Right lobe of liver (tissue), 6 donors: ENCODE data around the gene RCOR1. TPM values are rescaled to one million over a fixed set of nuclear protein-coding genes. Genes with fewer than 3 reads are reported as not detected.

Experiments used
- ATAC-seq, 4 donors: fragments of 200-7000 bp; cut with Tn5 transposase; one replicate each; pipeline ENCODE4 v1.9.1; 2020; ENCODE audit warnings: mild to moderate bottlenecking in 4 of 4, moderate library complexity in 4 of 4
- DNase-seq, 3 donors: peaks; one replicate each; pipeline ENCODE4 v3.0.0-alpha.2; 2020
- H3K27ac ChIP-seq, 3 donors: fragments of 200-600 bp; one replicate each; pipeline ENCODE4 v1.8.0; 2022
- H3K27me3 ChIP-seq, 2 donors: fragments of 200-600 bp; one replicate each; pipeline ENCODE4 v1.8.0; 2022
- H3K36me3 ChIP-seq, 4 donors: fragments of 200-600 bp; sonication (generic) in 1 of 4; one replicate each; pipeline versions ENCODE4 v1.5.1 to v1.8.0; 2017 to 2022; ENCODE audit warnings: control low read depth in 1 of 4
- H3K4me1 ChIP-seq, 4 donors: fragments of 200-600 bp; sonication (generic) in 1 of 4; one replicate each; pipeline versions ENCODE4 v1.5.1 to v1.8.0; 2017 to 2022; ENCODE audit warnings: control low read depth in 1 of 4
- H3K4me3 ChIP-seq, 3 donors: fragments of 200-600 bp; one replicate each; pipeline ENCODE4 v1.8.0; 2022
- H3K9me3 ChIP-seq, 4 donors: fragments of 200-600 bp; sonication (generic) in 1 of 4; one replicate each; pipeline versions ENCODE4 v1.5.1 to v1.8.0; 2017 to 2022; ENCODE audit warnings: control low read depth in 1 of 4
- POLR2A ChIP-seq: fragments of 450-650 bp; IDR thresholded peaks from one replicate; pipeline ENCODE4 v1.6.1; 2017; ENCODE audit warnings: antibody characterized with exemption, mild to moderate bottlenecking
- WGBS: methylation state at CpG from one replicate; pipeline ENCODE4 v1.1.6; 2018; ENCODE audit warnings: low coverage, low lambda C conversion rate; ENCODE audit not compliant: insufficient coverage; ENCODE audit errors: missing lambda C conversion rate; 5-methylcytosine and 5-hydroxymethylcytosine counted together
- intact Hi-C, 2 donors: fragments of 100-400 bp; cut with DNase I; formaldehyde crosslinking; loops; one replicate each; pipeline versions ENCODE4 v1.11.2 to v1.14.1; 2022
- total RNA-seq, 6 experiments: library from RNA; depleted of rRNA in 2 of 6; stranded (reverse); fragments of >200 nt in 2 of 6; fragmentation: NEBNext Ultra II Directional in 3 of 6; extraction: Animal tissue kit (Norgen Biotek cat#: 25700) in 3 of 6; gene quantifications; one replicate each; pipeline versions ENCODE4 v1.1.0 to v1.2.4, GENCODE V29; 2016 to 2023
- TF ChIP-seq, protein P1 (sequence below), 4 donors: fragments of 200-600 bp in 3 of 4; fragments of 450-650 bp in 1 of 4; IDR thresholded peaks; one replicate each; pipeline versions ENCODE4 v1.5.1 to v1.8.0; 2016 to 2022; ENCODE audit warnings: antibody characterized with exemption in 4 of 4, mild to moderate bottlenecking in 2 of 4
- donor health status: DM: no; HTN: yes; CAD: no.
- donor health status: DM: no; HTN: no; CAD: no.
- donor health status: DM: no; HTN: no; CAD: no.
- donor health status: DM: no; HTN: yes; CAD: no.
- donor health status: DM: no; HTN: yes; CAD: no.

The RCOR1 gene
- total RNA-seq, 6 experiments from 2014 or later, result 7.5 to 14.1 (median 8.7) TPM

DNA sequence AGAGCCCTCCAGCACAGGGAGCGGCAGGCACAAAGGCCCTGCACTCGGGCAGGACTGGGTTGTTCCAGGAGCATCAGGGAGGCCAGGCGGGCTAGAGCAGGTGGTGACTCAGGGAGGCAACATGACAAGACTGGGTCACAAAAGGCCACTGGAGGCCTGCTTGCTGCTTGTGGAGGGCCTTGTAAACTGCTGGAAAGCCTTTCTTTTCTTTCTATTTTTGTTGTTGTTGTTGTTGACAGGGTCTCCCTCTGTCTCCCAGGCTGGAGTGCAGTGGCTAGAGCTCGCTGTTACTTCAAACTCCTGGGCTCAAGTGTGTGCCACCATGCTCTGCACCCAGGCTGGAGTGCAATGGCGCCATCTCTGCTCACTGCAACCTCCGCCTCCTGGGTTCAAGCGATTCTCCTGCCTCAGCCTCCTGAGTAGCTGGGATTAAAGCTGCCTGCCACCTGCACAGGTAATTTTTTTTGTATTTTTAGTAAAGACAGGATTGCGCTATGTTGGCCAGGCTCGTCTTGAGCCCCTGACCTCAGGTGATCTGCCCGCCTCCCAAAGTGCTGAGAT lies 11.8 kb upstream of the RCOR1 start:
- DNase-seq (no peak), ATAC-seq (no peak)
- no peaks in the 10 kb centered on the region for H3K36me3 ChIP-seq
- H3K9me3 ChIP-seq, result no peaks in the 10 kb centered on the region
- intact Hi-C loops, result no loop called here
- TF ChIP-seq POLR2A, result no peak
- TF ChIP-seq, protein P1, sequence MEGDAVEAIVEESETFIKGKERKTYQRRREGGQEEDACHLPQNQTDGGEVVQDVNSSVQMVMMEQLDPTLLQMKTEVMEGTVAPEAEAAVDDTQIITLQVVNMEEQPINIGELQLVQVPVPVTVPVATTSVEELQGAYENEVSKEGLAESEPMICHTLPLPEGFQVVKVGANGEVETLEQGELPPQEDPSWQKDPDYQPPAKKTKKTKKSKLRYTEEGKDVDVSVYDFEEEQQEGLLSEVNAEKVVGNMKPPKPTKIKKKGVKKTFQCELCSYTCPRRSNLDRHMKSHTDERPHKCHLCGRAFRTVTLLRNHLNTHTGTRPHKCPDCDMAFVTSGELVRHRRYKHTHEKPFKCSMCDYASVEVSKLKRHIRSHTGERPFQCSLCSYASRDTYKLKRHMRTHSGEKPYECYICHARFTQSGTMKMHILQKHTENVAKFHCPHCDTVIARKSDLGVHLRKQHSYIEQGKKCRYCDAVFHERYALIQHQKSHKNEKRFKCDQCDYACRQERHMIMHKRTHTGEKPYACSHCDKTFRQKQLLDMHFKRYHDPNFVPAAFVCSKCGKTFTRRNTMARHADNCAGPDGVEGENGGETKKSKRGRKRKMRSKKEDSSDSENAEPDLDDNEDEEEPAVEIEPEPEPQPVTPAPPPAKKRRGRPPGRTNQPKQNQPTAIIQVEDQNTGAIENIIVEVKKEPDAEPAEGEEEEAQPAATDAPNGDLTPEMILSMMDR (IDR thresholded peaks at IDR 0.05), result no peak
- no peak overlapping the region for H3K4me3 ChIP-seq
- no peaks in the 10 kb centered on the region for H3K4me1 ChIP-seq
- no peaks in the 10 kb centered on the region for H3K27me3 ChIP-seq
- H3K27ac ChIP-seq, result no peak overlapping the region
- 88% methylated on average over 7 of the region's 10 CpGs for WGBS

DNA sequence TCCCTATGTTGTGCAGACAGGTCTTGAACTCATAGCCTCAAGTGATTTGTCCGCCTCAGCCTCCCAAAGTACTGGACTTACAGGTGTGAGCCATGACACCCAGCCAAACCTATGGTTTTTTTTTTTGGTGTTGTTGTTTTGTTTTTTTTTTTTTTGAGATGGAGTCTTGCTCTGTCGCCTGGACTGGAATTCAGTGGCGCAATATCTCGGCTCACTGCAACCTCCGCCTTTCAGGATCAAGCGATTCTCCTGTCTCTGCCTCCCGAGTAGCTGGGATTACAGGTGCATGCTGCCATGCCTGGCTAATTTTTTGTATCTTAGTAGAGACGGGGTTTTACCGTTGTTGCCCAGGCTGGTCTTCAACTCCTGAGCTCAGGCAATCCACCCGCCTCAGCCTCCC lies 11.3 kb upstream of the RCOR1 start:
- Histone ChIP-seq H3K27ac (no peak overlapping the region), H3K9me3 (no peaks in the 10 kb centered on the region), H3K36me3 (no peaks in the 10 kb centered on the region), H3K27me3 (no peaks in the 10 kb centered on the region), H3K4me3 (no peak overlapping the region), H3K4me1 (no peaks in the 10 kb centered on the region)
- TF ChIP-seq, protein P1 (IDR thresholded peaks at IDR 0.05), result no peak
- no peak for TF ChIP-seq POLR2A
- no peak for DNase-seq
- WGBS, result 90% methylated on average over 7 of the region's 10 CpGs
- intact Hi-C loops, result no loop called here
- no peak for ATAC-seq

DNA sequence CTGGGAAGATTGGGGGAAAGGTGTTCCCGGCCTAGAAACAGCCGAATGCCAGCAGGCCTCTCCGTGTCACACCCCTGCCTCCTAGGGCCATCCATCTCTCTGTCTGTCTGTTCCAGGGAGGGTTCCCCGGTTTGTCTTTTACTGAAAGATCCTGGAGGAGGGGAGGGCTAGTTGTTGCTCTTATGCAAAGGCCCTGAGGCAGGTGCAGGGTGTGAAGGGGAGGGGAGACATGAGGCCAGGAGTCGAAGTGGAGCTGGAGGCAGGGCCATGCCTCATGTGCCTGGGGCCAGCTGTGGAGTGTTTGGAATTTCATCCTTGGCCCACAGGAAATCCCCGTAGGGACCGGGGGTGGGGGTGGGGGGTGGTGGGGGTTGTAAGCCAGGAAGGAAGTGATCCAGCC lies 8.7 kb upstream of the RCOR1 start:
- Histone ChIP-seq H3K4me3 (no peak overlapping the region), H3K36me3 (no peaks in the 10 kb centered on the region), H3K27me3 (no peaks in the 10 kb centered on the region), H3K27ac (no peak overlapping the region), H3K9me3 (no peaks in the 10 kb centered on the region), H3K4me1 (no peaks in the 10 kb centered on the region)
- no peak for TF ChIP-seq POLR2A
- 58% methylated on average over 4 of the region's 7 CpGs for WGBS
- DNase-seq, result no peak
- intact Hi-C loops, result no loop called here
- ATAC-seq, result peak in 1 of 4 donors; percentile 8

DNA sequence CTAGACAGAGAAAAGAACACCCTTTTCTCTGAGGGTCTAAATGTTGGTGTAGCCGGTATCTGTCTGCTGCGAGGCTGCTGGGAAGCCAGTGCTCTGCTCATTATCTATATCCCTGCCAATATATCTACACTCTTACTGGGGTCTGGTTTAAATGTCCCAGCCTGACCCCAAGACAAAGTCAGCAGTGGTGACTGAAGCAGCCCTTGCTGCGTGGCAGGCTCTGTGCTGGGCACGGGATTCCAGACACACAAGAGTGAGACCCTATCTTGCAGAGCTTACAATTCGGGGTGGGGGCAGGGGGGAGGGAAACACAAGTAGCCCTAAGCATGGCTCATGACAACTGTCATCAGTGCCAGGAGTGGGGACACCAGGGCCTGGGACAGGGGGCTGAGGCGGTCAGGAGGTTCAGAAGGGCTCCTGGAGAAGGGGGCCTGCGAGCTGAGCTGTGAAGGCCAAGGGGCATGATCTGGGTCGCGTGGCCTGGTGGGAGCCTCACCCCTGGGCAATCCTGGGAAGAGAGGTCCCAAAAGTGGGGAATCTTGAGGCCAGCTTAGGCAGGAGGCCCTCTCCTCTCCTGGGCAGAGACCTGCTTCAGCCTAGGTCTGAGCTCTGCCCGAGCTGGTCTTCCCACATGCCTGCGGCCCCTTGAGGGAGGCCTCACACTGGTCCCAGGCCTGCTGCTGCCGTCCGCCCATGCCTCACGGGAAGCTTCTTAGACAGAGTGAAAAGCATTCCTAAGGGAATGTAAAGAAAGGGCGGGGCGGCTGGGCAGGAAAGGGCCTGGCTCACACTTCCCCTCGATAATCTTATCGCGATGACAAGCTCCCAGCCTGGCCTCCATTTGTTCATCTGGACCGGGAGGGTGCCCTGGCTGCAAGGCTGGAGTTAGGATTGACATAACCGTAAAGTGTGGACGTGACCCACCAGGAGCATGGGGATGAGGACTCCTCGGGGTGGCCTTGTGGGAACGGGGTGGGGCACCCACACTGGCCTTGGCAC lies 7.3 kb upstream of the RCOR1 start:
- TF ChIP-seq, protein P1 (IDR thresholded peaks at IDR 0.05), result no peak
- no peak for TF ChIP-seq POLR2A
- H3K27ac ChIP-seq, result no peak overlapping the region
- H3K4me3 ChIP-seq, result no peak overlapping the region
- H3K36me3 ChIP-seq, result no peaks in the 10 kb centered on the region
- H3K27me3 ChIP-seq, result no peaks in the 10 kb centered on the region
- no peaks in the 10 kb centered on the region for H3K9me3 ChIP-seq
- intact Hi-C loops, result no loop called here
- H3K4me1 ChIP-seq, result no peaks in the 10 kb centered on the region
- WGBS, result 64% methylated on average over 11 of the region's 24 CpGs
- DNase-seq (no peak), ATAC-seq (peak; percentile 12 to 33 (median 23))
